Adrenal gland (tissue), 12 donors: ENCODE data around the gene TRPM5. TPM values are rescaled to one million over a fixed set of nuclear protein-coding genes. Genes with fewer than 3 reads are reported as not detected.

Experiments
- DNase-seq, 7 donors: peaks; one replicate each; pipeline ENCODE4 v3.0.0-alpha.2; 2019 to 2020
- H3K27ac ChIP-seq, 5 donors: fragments of 200-600 bp; sonication (generic) in 4 of 5; 1 replicate in 3 of 5; 2 replicates in 2 of 5; pipeline versions ENCODE4 v1.5.1 to v1.8.0; 2016 to 2020; ENCODE audit warnings: mild to moderate bottlenecking in 1 of 5
- H3K27me3 ChIP-seq: fragments of 200-600 bp; 2 replicates; pipeline ENCODE4 v1.8.0; 2021
- H3K36me3 ChIP-seq, 2 donors: fragments of 200-600 bp; replicated peaks in 1 of 2; 1 replicate in 1 of 2; 2 replicates in 1 of 2; pipeline versions ENCODE4 v1.5.1 to v1.8.0; 2018 to 2022
- H3K4me1 ChIP-seq, 2 donors: fragments of 200-600 bp; replicated peaks in 1 of 2; 1 replicate in 1 of 2; 2 replicates in 1 of 2; pipeline versions ENCODE4 v1.5.1 to v1.8.0; 2018 to 2021
- H3K4me3 ChIP-seq, 4 donors: fragments of 200-600 bp; sonication (generic) in 3 of 4; one replicate each; pipeline ENCODE4 v1.5.1; 2016 to 2018
- H3K9me3 ChIP-seq, 3 donors: fragments of 200-600 bp; sonication (generic) in 1 of 3; replicated peaks in 1 of 3; 1 replicate in 2 of 3; 2 replicates in 1 of 3; pipeline versions ENCODE4 v1.5.1 to v1.8.0; 2016 to 2021
- CTCF ChIP-seq, 6 experiments: fragments of 450-650 bp in 4 of 6; fragments of 200-600 bp in 2 of 6; sonication (generic) in 1 of 6; IDR thresholded peaks; 1 replicate in 5 of 6; 2 replicates in 1 of 6; pipeline versions ENCODE4 v1.5.1 to v1.8.0; 2016 to 2021; ENCODE audit warnings: antibody characterized with exemption in 6 of 6, mild to moderate bottlenecking in 2 of 6, moderate library complexity in 1 of 6
- POLR2A ChIP-seq, 2 donors: fragments of 450-650 bp; IDR thresholded peaks; one replicate each; pipeline ENCODE4 v1.6.1; 2017; ENCODE audit warnings: antibody characterized with exemption in 2 of 2, mild to moderate bottlenecking in 2 of 2, moderate library complexity in 1 of 2
- WGBS, 4 donors: extraction: QIAGEN DNeasy Blood & Tissue Kit in 2 of 4; methylation state at CpG; one replicate each; pipeline versions ENCODE4 v1.1.5 to v1.1.7; 2013 to 2017; 5-methylcytosine and 5-hydroxymethylcytosine counted together
- intact Hi-C, 2 donors: fragments of 100-400 bp; cut with DNase I; formaldehyde crosslinking; loops; one replicate each; pipeline versions ENCODE4 v1.14.1 to v1.15.0; 2022 to 2023
- polyA plus RNA-seq, 3 donors: library from polyadenylated mRNA; stranded (reverse); fragments of 200-250 nt in 2 of 3; fragments of 350-450 nt in 1 of 3; fragmentation: Illumina TruSeq in 1 of 3; extraction: RNeasy Lipid Tissue Mini Kit (QIAGEN cat#74804) in 1 of 3; gene quantifications; one replicate each; pipeline ENCODE4 v1.2.3, GENCODE V29; 2013 to 2014
- total RNA-seq, 9 donors: library from RNA; depleted of rRNA in 4 of 9; stranded (reverse); fragments of >200 nt in 4 of 9; fragments of 120-200 nt in 1 of 9; fragmentation: NEBNext Ultra II Directional in 1 of 9; extraction: Animal tissue kit (Norgen Biotek cat#: 25700) in 1 of 9; gene quantifications; one replicate each; pipeline versions ENCODE4 v1.1.0 to v1.2.4, GENCODE V29; 2013 to 2023
- donor health status: healthy with polysubstance abuse.
- donor health status: Bipolar disorder and iron deficiency.
- donor health status: DM: yes; HTN: yes; CAD: no.
- donor health status: DM: no; HTN: no; CAD: no.
- donor health status: DM: no; HTN: no; CAD: no.
- donor health status: DM: yes; HTN: yes; CAD: no.

The TRPM5 gene
- total and polyA plus RNA-seq, 12 donors, result 0.11 to 7.4 (median 0.97) TPM; not detected in 1

GRCh38 chr11:2434506-2435255 is 9.6 kb downstream of the TRPM5 start:
- no peaks in the 10 kb centered on the region for H3K36me3 ChIP-seq
- intact Hi-C loops, result no loop called here
- H3K9me3 ChIP-seq, result no peaks in the 10 kb centered on the region
- WGBS, 4 donors, result 86 to 93% (median 88%) methylated on average over 10 to 11 of the region's 11 CpGs
- DNase-seq, result no peak
- no peak for TF ChIP-seq POLR2A (IDR thresholded peaks at IDR 0.05)
- no peak for TF ChIP-seq CTCF (IDR thresholded peaks at IDR 0.05)
- no peak overlapping the region for H3K4me3 ChIP-seq
- H3K27me3 ChIP-seq, result no peaks in the 10 kb centered on the region
- H3K4me1 ChIP-seq, result no peaks in the 10 kb centered on the region
- H3K27ac ChIP-seq, result no peak overlapping the region

- no peak overlapping the region for H3K27ac ChIP-seq
- TF ChIP-seq CTCF (IDR thresholded peaks at IDR 0.05), result no peak
- TF ChIP-seq POLR2A (IDR thresholded peaks at IDR 0.05), result no peak
- intact Hi-C loops, result no loop called here
- H3K36me3 ChIP-seq, result no peaks in the 10 kb centered on the region
- H3K9me3 ChIP-seq, result no peaks in the 10 kb centered on the region
- H3K27me3 ChIP-seq, result no peaks in the 10 kb centered on the region
- no peaks in the 10 kb centered on the region for H3K4me1 ChIP-seq
- H3K4me3 ChIP-seq, result no peak overlapping the region
- no peak for DNase-seq
- 87 to 95% (median 90%) methylated on average over 8 of the region's 8 CpGs for WGBS, 4 donors
Measured at GRCh38 chr11:2434008-2434407, 10.3 kb downstream of the TRPM5 start.

GRCh38 chr11:2433106-2433925 is 11.0 kb downstream of the TRPM5 start:
- DNase-seq, result no peak
- intact Hi-C loops, result loop anchor here in 1 of 2 donors (2.0 kb wide), 1 partner anchor 95 kb away; no protein-coding TSS in a partner anchor
- Histone ChIP-seq H3K4me1 (no peaks in the 10 kb centered on the region), H3K4me3 (no peak overlapping the region), H3K36me3 (no peaks in the 10 kb centered on the region), H3K27me3 (no peaks in the 10 kb centered on the region), H3K27ac (no peak overlapping the region), H3K9me3 (no peaks in the 10 kb centered on the region)
- 87 to 94% (median 92%) methylated on average over 10 to 22 of the region's 22 CpGs for WGBS, 4 donors
- TF ChIP-seq CTCF (IDR thresholded peaks at IDR 0.05) (no peak), POLR2A (IDR thresholded peaks at IDR 0.05) (no peak)

- Histone ChIP-seq H3K4me1 (no peaks in the 10 kb centered on the region), H3K9me3 (no peaks in the 10 kb centered on the region), H3K4me3 (no peak overlapping the region), H3K36me3 (no peaks in the 10 kb centered on the region), H3K27me3 (no peaks in the 10 kb centered on the region), H3K27ac (no peak overlapping the region)
- intact Hi-C loops, result loop anchor here in 1 of 2 donors (2.0 kb wide), 1 partner anchor 96 kb away; no protein-coding TSS in a partner anchor
- TF ChIP-seq CTCF (IDR thresholded peaks at IDR 0.05), result no peak
- TF ChIP-seq POLR2A (IDR thresholded peaks at IDR 0.05), result no peak
- DNase-seq, result no peak
- 89 to 92% (median 90%) methylated on average over 8 to 13 of the region's 13 CpGs for WGBS, 4 donors
Measured at GRCh38 chr11:2432628-2433071, 11.7 kb downstream of the TRPM5 start.
